ENCODE measurements around the gene RACK1.

- TF ChIP-seq EZH2 (optimal IDR thresholded peaks at IDR 0.05; ENCODE audit: low read depth, low read length) (no peak), CTCF (IDR thresholded peaks at IDR 0.05; ENCODE audit: low read length) (no peak), EZH2phosphoT487 (IDR thresholded peaks at IDR 0.05; ENCODE audit: low read length) (no peak)
Observed at GRCh38 chr5:181222630-181223057, 21.1 kb downstream of the RACK1 start.

All from MM.1S (cell line).